ENCODE measurements around the gene CDK14. TPM values are rescaled to one million over a fixed set of nuclear protein-coding genes. Genes with fewer than 3 reads are reported as not detected.

Gene CDK14
- total RNA-seq, 4 donors from 2014 or later: 3.5 to 5.1 (median 3.9) TPM

DNA sequence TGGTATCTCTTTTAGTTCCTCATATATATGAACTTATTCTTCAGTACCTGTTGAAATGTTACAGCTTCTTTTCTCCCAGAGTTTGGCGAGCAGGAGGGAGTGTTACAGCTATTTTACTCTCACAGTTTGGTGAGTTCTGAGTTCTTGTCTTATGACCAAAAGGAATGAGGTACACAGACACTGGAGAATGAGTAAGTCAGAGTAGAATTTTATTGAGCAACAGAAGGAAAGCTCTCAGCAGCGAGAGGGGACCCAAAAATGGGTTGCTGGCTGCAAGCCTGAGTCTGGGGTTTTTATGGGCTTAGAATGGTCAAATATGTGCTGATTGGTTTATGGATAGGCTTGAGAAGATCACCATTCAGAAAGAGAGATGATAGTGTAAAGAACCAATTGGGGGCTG lies 175.2 kb downstream of the CDK14 start:
- H3K27ac ChIP-seq: no peak overlapping the region
- H3K27me3 ChIP-seq: no peaks in the 10 kb centered on the region
- no peak for TF ChIP-seq POLR2AphosphoS5 (IDR thresholded peaks at IDR 0.05)
- TF ChIP-seq, protein P1, sequence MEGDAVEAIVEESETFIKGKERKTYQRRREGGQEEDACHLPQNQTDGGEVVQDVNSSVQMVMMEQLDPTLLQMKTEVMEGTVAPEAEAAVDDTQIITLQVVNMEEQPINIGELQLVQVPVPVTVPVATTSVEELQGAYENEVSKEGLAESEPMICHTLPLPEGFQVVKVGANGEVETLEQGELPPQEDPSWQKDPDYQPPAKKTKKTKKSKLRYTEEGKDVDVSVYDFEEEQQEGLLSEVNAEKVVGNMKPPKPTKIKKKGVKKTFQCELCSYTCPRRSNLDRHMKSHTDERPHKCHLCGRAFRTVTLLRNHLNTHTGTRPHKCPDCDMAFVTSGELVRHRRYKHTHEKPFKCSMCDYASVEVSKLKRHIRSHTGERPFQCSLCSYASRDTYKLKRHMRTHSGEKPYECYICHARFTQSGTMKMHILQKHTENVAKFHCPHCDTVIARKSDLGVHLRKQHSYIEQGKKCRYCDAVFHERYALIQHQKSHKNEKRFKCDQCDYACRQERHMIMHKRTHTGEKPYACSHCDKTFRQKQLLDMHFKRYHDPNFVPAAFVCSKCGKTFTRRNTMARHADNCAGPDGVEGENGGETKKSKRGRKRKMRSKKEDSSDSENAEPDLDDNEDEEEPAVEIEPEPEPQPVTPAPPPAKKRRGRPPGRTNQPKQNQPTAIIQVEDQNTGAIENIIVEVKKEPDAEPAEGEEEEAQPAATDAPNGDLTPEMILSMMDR (IDR thresholded peaks at IDR 0.05): no peak
- no peak for TF ChIP-seq EP300 (IDR thresholded peaks at IDR 0.05)
- TF ChIP-seq POLR2A (IDR thresholded peaks at IDR 0.05): no peak
- H3K36me3 ChIP-seq: no peaks in the 10 kb centered on the region
- no peak for DNase-seq (ENCODE audit: low spot score in 2 of 2)
- no peaks in the 10 kb centered on the region for H3K9me3 ChIP-seq
- no peak overlapping the region for H3K4me3 ChIP-seq
- 91% methylated on average over 2 of the region's 2 CpGs for WGBS
- no peaks in the 10 kb centered on the region for H3K4me1 ChIP-seq

DNA sequence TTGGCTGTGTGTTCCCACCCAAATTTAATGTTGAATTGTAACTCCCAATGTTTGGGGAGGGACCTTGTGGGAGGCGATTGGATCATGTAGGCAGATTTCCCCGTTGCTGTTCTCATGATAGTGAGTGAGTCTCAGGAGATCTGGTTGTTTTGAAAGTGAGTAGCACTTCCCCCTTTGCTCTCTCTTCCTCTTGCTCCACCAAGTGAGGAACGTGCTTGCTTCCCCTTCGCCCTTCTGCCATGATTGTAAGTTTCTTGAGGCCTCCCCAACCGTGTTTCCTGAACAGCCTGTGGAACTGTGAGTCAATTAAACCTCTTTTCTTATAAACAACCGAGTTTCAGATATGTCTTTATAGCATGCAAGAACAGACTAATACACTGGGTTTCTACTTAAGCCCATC lies 176.3 kb downstream of the CDK14 start:
- TF ChIP-seq, protein P1 (IDR thresholded peaks at IDR 0.05): no peak
- TF ChIP-seq EP300 (IDR thresholded peaks at IDR 0.05) (no peak), POLR2A (IDR thresholded peaks at IDR 0.05) (no peak), POLR2AphosphoS5 (IDR thresholded peaks at IDR 0.05) (no peak)
- WGBS: 77% methylated on average over 6 of the region's 6 CpGs

DNA sequence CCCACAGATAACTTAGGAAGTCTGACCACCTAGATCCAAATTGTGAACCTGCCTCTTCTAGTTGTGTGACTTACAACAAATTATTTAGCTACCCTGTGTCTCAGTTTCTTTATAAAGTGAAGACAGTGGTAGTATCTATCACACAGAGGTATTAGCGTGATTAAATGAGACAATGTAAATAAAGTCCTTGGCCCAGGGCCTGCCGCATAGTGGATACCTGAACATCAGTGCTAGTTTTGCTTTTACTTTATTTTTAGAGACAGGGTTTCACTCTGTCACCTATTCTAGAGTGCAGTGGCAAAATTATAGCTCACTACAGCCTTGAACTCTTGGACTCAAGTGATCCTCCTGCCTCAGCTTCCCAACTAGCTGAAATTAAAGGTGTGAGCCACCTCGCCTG lies 177.1 kb downstream of the CDK14 start:
- Histone ChIP-seq H3K4me3 (no peak overlapping the region), H3K27me3 (no peaks in the 10 kb centered on the region), H3K9me3 (no peaks in the 10 kb centered on the region), H3K36me3 (no peaks in the 10 kb centered on the region), H3K27ac (no peak overlapping the region), H3K4me1 (no peaks in the 10 kb centered on the region)
- no peak for DNase-seq (ENCODE audit: low spot score in 2 of 2)
- TF ChIP-seq POLR2AphosphoS5 (IDR thresholded peaks at IDR 0.05) (no peak), POLR2A (IDR thresholded peaks at IDR 0.05) (no peak), EP300 (IDR thresholded peaks at IDR 0.05) (no peak)
- TF ChIP-seq, protein P1 (IDR thresholded peaks at IDR 0.05): no peak
- 93% methylated on average over 3 of the region's 3 CpGs for WGBS

More for the DNA sequence above, 176.3 kb downstream of the CDK14 start:
- Histone ChIP-seq H3K4me3 (no peak overlapping the region), H3K36me3 (no peaks in the 10 kb centered on the region), H3K9me3 (no peaks in the 10 kb centered on the region), H3K4me1 (no peaks in the 10 kb centered on the region), H3K27me3 (no peaks in the 10 kb centered on the region), H3K27ac (no peak overlapping the region)
- DNase-seq (ENCODE audit: low spot score in 2 of 2): no peak

DNA sequence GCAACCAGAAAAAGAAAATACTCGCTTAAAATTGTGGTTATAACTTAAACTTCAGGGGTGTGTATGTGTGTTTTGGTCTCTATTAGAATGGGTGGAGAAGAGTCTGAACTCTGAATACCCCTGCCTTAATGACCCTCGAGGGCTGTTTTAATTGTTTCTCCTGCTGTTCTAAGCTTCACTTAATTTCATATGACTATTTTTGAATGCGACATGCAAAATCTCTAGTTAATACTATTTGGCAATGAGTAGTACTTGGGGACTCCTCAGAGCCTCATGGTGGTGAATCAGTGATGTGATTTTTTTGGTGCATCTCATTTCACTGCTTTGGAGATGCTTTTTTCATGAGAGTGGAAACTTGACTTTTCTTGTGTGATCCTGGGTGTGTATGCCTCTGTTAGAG lies 178.6 kb downstream of the CDK14 start:
- DNase-seq (ENCODE audit: low spot score in 2 of 2): no peak
- WGBS: 77% methylated on average over 3 of the region's 3 CpGs
- Histone ChIP-seq H3K36me3 (no peaks in the 10 kb centered on the region), H3K9me3 (no peaks in the 10 kb centered on the region), H3K27ac (no peak overlapping the region), H3K4me1 (no peaks in the 10 kb centered on the region), H3K4me3 (no peak overlapping the region), H3K27me3 (no peaks in the 10 kb centered on the region)
- TF ChIP-seq POLR2A (IDR thresholded peaks at IDR 0.05): no peak
- TF ChIP-seq POLR2AphosphoS5 (IDR thresholded peaks at IDR 0.05): no peak
- TF ChIP-seq, protein P1 (IDR thresholded peaks at IDR 0.05): no peak
- TF ChIP-seq EP300 (IDR thresholded peaks at IDR 0.05): no peak

DNA sequence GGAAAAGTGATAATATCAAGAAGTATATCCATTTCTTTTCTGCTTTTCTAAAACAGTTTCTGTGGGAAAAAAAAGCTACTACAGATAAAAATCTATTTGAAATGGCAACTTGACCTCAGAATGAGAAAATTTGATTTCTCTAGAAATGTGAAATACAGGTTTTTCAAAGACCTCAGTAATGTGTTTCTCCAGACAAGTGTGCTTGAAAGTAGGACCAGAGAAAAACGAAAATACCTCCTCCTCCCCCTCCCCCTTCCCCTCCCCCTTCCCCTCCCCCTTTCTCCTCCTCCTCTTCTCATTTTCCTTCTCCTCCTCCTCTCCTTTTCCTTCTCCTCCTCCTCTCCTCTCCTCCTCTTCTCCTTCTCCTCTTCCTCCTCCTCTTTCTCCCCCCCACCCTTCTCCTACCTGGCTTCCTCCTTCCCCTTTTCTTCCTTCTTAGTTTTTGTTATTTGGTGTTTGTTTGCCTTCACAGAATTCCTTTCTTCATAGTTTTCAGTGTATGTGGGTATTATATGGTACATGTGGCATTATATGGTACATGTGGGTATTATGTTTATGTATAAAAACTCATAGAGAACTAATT lies 179.4 kb downstream of the CDK14 start:
- Histone ChIP-seq H3K4me3 (no peak overlapping the region), H3K9me3 (no peaks in the 10 kb centered on the region), H3K36me3 (no peaks in the 10 kb centered on the region), H3K27ac (no peak overlapping the region), H3K27me3 (no peaks in the 10 kb centered on the region), H3K4me1 (no peaks in the 10 kb centered on the region)
- WGBS: 55% methylated on average over 1 of the region's 1 CpG
- no peak for DNase-seq (ENCODE audit: low spot score in 2 of 2)
- TF ChIP-seq POLR2A (IDR thresholded peaks at IDR 0.05): no peak
- TF ChIP-seq, protein P1 (IDR thresholded peaks at IDR 0.05): no peak
- no peak for TF ChIP-seq POLR2AphosphoS5 (IDR thresholded peaks at IDR 0.05)
- TF ChIP-seq EP300 (IDR thresholded peaks at IDR 0.05): no peak
